Transverse colon (tissue), 3 donors: ENCODE measurements around the gene PTTG2.

Experiments
- POLR2A ChIP-seq: fragments of 450-650 bp; IDR thresholded peaks from one replicate; pipeline ENCODE4 v1.6.1; 2016; ENCODE audit warnings: antibody characterized with exemption, mild to moderate bottlenecking, moderate library complexity
- TF ChIP-seq, protein P1 (sequence below), 5 experiments: fragments of 200-600 bp in 3 of 5; fragments of 450-650 bp in 2 of 5; sonication (generic) in 3 of 5; IDR thresholded peaks; 1 replicate in 2 of 5; 2 replicates in 3 of 5; pipeline ENCODE4 v1.5.1; 2016 to 2017; ENCODE audit warnings: antibody characterized with exemption in 5 of 5, inconsistent platforms in 3 of 5, mild to moderate bottlenecking in 2 of 5, moderate library complexity in 1 of 5

GRCh38 chr4:37976991-37977470 is 16.8 kb downstream of the PTTG2 start:
- TF ChIP-seq POLR2A = no peak
- TF ChIP-seq, protein P1, sequence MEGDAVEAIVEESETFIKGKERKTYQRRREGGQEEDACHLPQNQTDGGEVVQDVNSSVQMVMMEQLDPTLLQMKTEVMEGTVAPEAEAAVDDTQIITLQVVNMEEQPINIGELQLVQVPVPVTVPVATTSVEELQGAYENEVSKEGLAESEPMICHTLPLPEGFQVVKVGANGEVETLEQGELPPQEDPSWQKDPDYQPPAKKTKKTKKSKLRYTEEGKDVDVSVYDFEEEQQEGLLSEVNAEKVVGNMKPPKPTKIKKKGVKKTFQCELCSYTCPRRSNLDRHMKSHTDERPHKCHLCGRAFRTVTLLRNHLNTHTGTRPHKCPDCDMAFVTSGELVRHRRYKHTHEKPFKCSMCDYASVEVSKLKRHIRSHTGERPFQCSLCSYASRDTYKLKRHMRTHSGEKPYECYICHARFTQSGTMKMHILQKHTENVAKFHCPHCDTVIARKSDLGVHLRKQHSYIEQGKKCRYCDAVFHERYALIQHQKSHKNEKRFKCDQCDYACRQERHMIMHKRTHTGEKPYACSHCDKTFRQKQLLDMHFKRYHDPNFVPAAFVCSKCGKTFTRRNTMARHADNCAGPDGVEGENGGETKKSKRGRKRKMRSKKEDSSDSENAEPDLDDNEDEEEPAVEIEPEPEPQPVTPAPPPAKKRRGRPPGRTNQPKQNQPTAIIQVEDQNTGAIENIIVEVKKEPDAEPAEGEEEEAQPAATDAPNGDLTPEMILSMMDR (IDR thresholded peaks at IDR 0.05) = peak in 1 of 5 experiments; percentile 16
